OCI-LY3 (cell line): ENCODE data around the gene HCST.

ENCODE experiments used
- CTCF ChIP-seq: fragments of 200-600, 300-600 bp; sonication (generic); IDR thresholded peaks from 2 replicates; pipeline ENCODE4 v1.5.1; 2014; ENCODE audit warnings: antibody characterized with exemption, low read length, low read depth
- EZH2phosphoT487 ChIP-seq: fragments of 200-600 bp; shearing (Covaris generic); IDR thresholded peaks from 2 replicates; pipeline ENCODE4 v1.6.1; 2018; ENCODE audit warnings: antibody characterized with exemption, mixed run types, low read depth

GRCh38 chr19:35889370-35890112, 12.8 kb upstream of the HCST start:
- TF ChIP-seq CTCF (no peak), EZH2phosphoT487 (no peak)
